Left kidney (tissue), 1 donor: Measurements from ENCODE around the gene SPATA25. TPM values are rescaled to one million over a fixed set of nuclear protein-coding genes. Genes with fewer than 3 reads are reported as not detected.

Source experiments
- polyA plus RNA-seq: library from polyadenylated mRNA; unstranded; fragments of 120-200 nt; gene quantifications from one replicate; pipeline ENCODE4 v1.2.1, GENCODE V29; 2013; ENCODE audit not compliant: insufficient read length

SPATA25 gene
- polyA plus RNA-seq, 1 donor, result 6.0 TPM

Other genes starting within 250 kb of the SPATA25 start
- not detected for gene WFDC11, start 217.4 kb downstream of the SPATA25 start, polyA plus RNA-seq
- gene WFDC13, start 185.6 kb downstream of the SPATA25 start, polyA plus RNA-seq, result not detected
- gene WFDC10B, start 182.6 kb downstream of the SPATA25 start, polyA plus RNA-seq, result not detected
- gene SPINT4, start 165.3 kb downstream of the SPATA25 start, polyA plus RNA-seq, result not detected
- gene WFDC3, start 95.7 kb downstream of the SPATA25 start, polyA plus RNA-seq, result 0.47 TPM
- gene DNTTIP1, start 95.7 kb downstream of the SPATA25 start, polyA plus RNA-seq, result 34.2 TPM
- gene UBE2C, start 75.0 kb downstream of the SPATA25 start, polyA plus RNA-seq, result 84.4 TPM
- gene TNNC2, start 60.3 kb downstream of the SPATA25 start, polyA plus RNA-seq, result 0.47 TPM
- gene SNX21, start 53.8 kb downstream of the SPATA25 start, polyA plus RNA-seq, result 11.9 TPM
- 23.3 TPM for gene ACOT8, start 30.2 kb downstream of the SPATA25 start, polyA plus RNA-seq
- gene ZSWIM3, start 30.0 kb downstream of the SPATA25 start, polyA plus RNA-seq, result 5.9 TPM
- 18.6 TPM for gene ZSWIM1, start 6.4 kb downstream of the SPATA25 start, polyA plus RNA-seq
- gene NEURL2, start 3.6 kb upstream of the SPATA25 start, polyA plus RNA-seq, result 7.3 TPM
- gene CTSA, start 3.7 kb upstream of the SPATA25 start, polyA plus RNA-seq, result 143 TPM
- gene PLTP, start 24.5 kb upstream of the SPATA25 start, polyA plus RNA-seq, result 118 TPM
- gene PCIF1, start 47.1 kb upstream of the SPATA25 start, polyA plus RNA-seq, result 44.9 TPM
- 14.4 TPM for gene ZNF335, start 84.6 kb upstream of the SPATA25 start, polyA plus RNA-seq
- 0.35 TPM for gene MMP9, start 121.3 kb upstream of the SPATA25 start, polyA plus RNA-seq
- gene SLC12A5, start 141.6 kb upstream of the SPATA25 start, polyA plus RNA-seq, result 1.8 TPM
- gene NCOA5, start 202.3 kb upstream of the SPATA25 start, polyA plus RNA-seq, result 62.3 TPM
- gene CD40, start 230.7 kb upstream of the SPATA25 start, polyA plus RNA-seq, result 5.0 TPM